Suprapubic skin (tissue), 4 donors: ENCODE data around the gene BCL7B.

Source experiments
- CTCF ChIP-seq, 2 donors: fragments of 200-600 bp in 1 of 2; fragments of 450-650 bp in 1 of 2; sonication (generic) in 1 of 2; IDR thresholded peaks; one replicate each; pipeline ENCODE4 v1.5.1; 2016 to 2019; ENCODE audit warnings: antibody characterized with exemption in 2 of 2, mild to moderate bottlenecking in 1 of 2, moderate library complexity in 1 of 2
- EP300 ChIP-seq: sonication (generic); formaldehyde crosslinking; IDR thresholded peaks from one replicate; pipeline ENCODE4 v1.6.1; 2017; ENCODE audit warnings: antibody characterized with exemption
- POLR2A ChIP-seq, 2 donors: fragments of 450-650 bp; IDR thresholded peaks; one replicate each; pipeline ENCODE4 v1.6.1; 2017; ENCODE audit warnings: antibody characterized with exemption in 2 of 2, mild to moderate bottlenecking in 2 of 2, moderate library complexity in 2 of 2
- POLR2AphosphoS5 ChIP-seq, 3 donors: sonication (generic); formaldehyde crosslinking; IDR thresholded peaks; one replicate each; pipeline ENCODE4 v1.6.1; 2017; ENCODE audit warnings: antibody characterized with exemption in 3 of 3

GRCh38 chr7:73567140-73567539 lies 9.7 kb upstream of the BCL7B start:
- no peak for TF ChIP-seq CTCF (IDR thresholded peaks at IDR 0.05)
- TF ChIP-seq EP300, result no peak
- no peak for TF ChIP-seq POLR2AphosphoS5 (IDR thresholded peaks at IDR 0.05)
- TF ChIP-seq POLR2A (IDR thresholded peaks at IDR 0.05), result no peak
